ENCODE measurements around the gene CHCHD3. TPM values are rescaled to one million over a fixed set of nuclear protein-coding genes. Genes with fewer than 3 reads are reported as not detected.
"Not testable (repeated sequence)": the region's sequence is repeated elsewhere in the genome, so short reads cannot be mapped to it uniquely, and the experiment has no call there.

Gene CHCHD3
- total RNA-seq, 1 donor from 2014 or later, result 194 TPM

- intact Hi-C loops (cut with DNase I), result not testable (repeated sequence)
Measured at GRCh38 chr7:132892744-132893143, 189.1 kb downstream of the CHCHD3 start.

GRCh38 chr7:132891554-132891953, 190.3 kb downstream of the CHCHD3 start:
- ATAC-seq (ENCODE audit: poor library complexity), result no peak
- intact Hi-C loops (cut with DNase I), result no loop called here
- no peak for DNase-seq

More at GRCh38 chr7:132892744-132893143, 189.1 kb downstream of the CHCHD3 start:
- DNase-seq; ATAC-seq (ENCODE audit: poor library complexity): not testable (repeated sequence)

GRCh38 chr7:132882714-132883428, 199.0 kb downstream of the CHCHD3 start:
- intact Hi-C loops (cut with DNase I), result no loop called here
- ATAC-seq (ENCODE audit: poor library complexity) (no peak), DNase-seq (no peak)

- intact Hi-C loops (cut with DNase I), result no loop called here
- DNase-seq (no peak), ATAC-seq (ENCODE audit: poor library complexity) (no peak)
Measured at GRCh38 chr7:132881317-132881716, 200.6 kb downstream of the CHCHD3 start.

- intact Hi-C loops (cut with DNase I), result no loop called here
- DNase-seq (no peak), ATAC-seq (ENCODE audit: poor library complexity) (no peak)
Measured at GRCh38 chr7:132879579-132879978, 202.3 kb downstream of the CHCHD3 start.

DNA sequence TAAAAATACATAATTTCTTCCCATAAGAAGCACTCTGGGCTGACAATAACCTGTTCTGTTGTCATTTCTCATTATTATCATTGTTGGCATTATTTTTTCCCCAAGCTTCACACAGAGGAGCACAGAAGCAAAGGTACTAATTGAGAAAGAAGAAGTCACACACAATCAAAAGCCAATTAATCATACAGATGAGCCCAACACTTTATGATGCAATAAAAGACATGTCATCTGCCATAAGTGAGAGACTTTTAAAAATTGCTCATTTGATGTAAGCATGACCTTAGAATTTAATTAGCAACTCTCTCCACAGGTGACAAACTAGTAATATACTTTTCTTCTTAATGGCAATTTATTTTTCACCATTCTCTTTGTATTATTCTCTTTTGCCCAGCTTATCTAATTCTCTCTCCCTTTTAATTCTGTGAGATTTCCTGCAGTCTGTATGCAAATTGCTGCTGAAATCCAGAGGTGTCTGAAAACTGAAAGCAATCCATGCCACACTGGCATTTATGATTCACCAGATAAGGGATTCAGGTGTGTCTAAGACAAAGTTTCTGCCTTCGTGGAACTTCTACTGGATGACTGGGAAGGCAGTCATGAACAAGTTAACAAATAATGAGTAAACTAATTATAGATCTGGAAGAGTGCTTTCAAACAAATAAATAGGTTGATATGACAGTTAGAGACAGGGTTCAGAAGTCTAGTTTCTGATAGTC, 203.5 kb downstream of the CHCHD3 start:
- intact Hi-C loops (cut with DNase I), result no loop called here
- no peak for DNase-seq
- ATAC-seq (ENCODE audit: poor library complexity), result no peak

DNA sequence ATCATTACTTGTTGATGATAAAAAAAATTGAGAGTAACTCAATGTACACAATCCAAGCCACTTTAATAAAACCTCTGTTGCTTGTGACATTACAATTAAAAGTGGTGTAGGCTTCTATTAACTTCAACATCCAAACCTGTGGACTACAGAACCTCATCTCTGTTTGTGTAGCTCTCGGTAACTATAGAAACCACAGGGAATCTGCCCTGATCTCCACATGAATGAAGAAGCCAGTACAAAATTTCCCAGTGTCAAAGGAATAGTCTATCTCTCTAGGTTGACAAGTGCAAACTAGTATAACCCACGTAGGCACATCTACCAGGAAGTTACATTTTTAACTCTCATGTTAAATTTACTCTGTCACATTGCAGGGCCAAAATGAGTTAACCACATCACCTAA, 204.3 kb downstream of the CHCHD3 start:
- intact Hi-C loops (cut with DNase I), result no loop called here
- DNase-seq (no peak), ATAC-seq (ENCODE audit: poor library complexity) (no peak)

GRCh38 chr7:132876576-132876975, 205.3 kb downstream of the CHCHD3 start:
- DNase-seq, result no peak
- intact Hi-C loops (cut with DNase I), result no loop called here
- ATAC-seq (ENCODE audit: poor library complexity), result no peak

GRCh38 chr7:132872034-132872433, 209.9 kb downstream of the CHCHD3 start:
- ATAC-seq (ENCODE audit: poor library complexity), result no peak
- no peak for DNase-seq
- intact Hi-C loops (cut with DNase I), result no loop called here

- no peak for ATAC-seq (ENCODE audit: poor library complexity)
- no peak for DNase-seq
- intact Hi-C loops (cut with DNase I), result no loop called here
Measured at GRCh38 chr7:132871419-132871818, 210.5 kb downstream of the CHCHD3 start.

GRCh38 chr7:132869166-132869861, 212.6 kb downstream of the CHCHD3 start:
- intact Hi-C loops (cut with DNase I), result no loop called here
- DNase-seq, result no peak
- ATAC-seq (ENCODE audit: poor library complexity), result no peak

GRCh38 chr7:132866551-132866950, 215.3 kb downstream of the CHCHD3 start:
- DNase-seq (no peak), ATAC-seq (ENCODE audit: poor library complexity) (peak; percentile 84)
- intact Hi-C loops (cut with DNase I), result no loop called here

- intact Hi-C loops (cut with DNase I), result no loop called here
- peak; percentile 60 for ATAC-seq (ENCODE audit: poor library complexity)
- DNase-seq, result no peak
Measured at GRCh38 chr7:132866144-132866531, 215.8 kb downstream of the CHCHD3 start.

- ATAC-seq (ENCODE audit: poor library complexity), result peak; percentile 68
- intact Hi-C loops (cut with DNase I), result no loop called here
- no peak for DNase-seq
Measured at GRCh38 chr7:132865366-132866143, 216.3 kb downstream of the CHCHD3 start.

GRCh38 chr7:132861940-132862554, 219.8 kb downstream of the CHCHD3 start:
- intact Hi-C loops (cut with DNase I), result no loop called here
- no peak for DNase-seq
- no peak for ATAC-seq (ENCODE audit: poor library complexity)

- DNase-seq (no peak), ATAC-seq (ENCODE audit: poor library complexity) (no peak)
- intact Hi-C loops (cut with DNase I), result no loop called here
Measured at GRCh38 chr7:132861424-132861823, 220.5 kb downstream of the CHCHD3 start.

GRCh38 chr7:132859199-132859598, 222.7 kb downstream of the CHCHD3 start:
- ATAC-seq (ENCODE audit: poor library complexity), result no peak
- DNase-seq, result no peak
- intact Hi-C loops (cut with DNase I), result no loop called here

- DNase-seq (no peak), ATAC-seq (ENCODE audit: poor library complexity) (no peak)
- intact Hi-C loops (cut with DNase I), result no loop called here
Measured at GRCh38 chr7:132858760-132859159, 223.1 kb downstream of the CHCHD3 start.

DNA sequence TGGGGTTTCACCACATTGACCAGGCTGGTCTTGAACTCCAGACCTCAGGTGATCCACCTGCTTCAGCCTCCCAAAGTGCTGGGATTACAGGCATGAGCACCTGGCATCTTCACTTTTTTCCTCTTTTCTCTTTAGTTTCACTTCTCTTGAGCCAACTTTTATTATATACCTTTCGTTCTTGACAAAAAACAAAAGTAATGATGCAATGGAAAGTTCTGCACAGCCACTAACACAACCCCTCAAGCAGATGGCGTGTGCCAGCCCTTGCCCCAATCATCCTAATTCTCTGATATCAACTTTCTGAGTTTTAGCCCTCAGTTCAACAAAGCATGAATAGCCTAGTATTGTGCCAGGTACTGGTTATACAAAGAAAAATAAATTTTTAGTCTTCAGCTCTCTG, 223.6 kb downstream of the CHCHD3 start:
- no peak for DNase-seq
- no peak for ATAC-seq (ENCODE audit: poor library complexity)
- intact Hi-C loops (cut with DNase I), result no loop called here
